SK-N-SH (cell line): ENCODE measurements around the gene APOBEC2. TPM values are rescaled to one million over a fixed set of nuclear protein-coding genes. Genes with fewer than 3 reads are reported as not detected.

Source experiments
- CTCF ChIA-PET: fragments of 300-600, 350-600 bp; formaldehyde crosslinking; extraction: SDS; loops from one replicate; lab custom pipeline; 2021; lab: Yijun Ruan, JAX
- POLR2A ChIA-PET: fragments of 350-600 bp; sonication (Branson Sonifier 250); formaldehyde crosslinking; extraction: SDS; loops from one replicate; lab custom pipeline; 2020; ENCODE audit warnings: antibody characterized with exemption, inconsistent platforms; lab: Yijun Ruan, JAX
- DNase-seq: peaks from one replicate; pipeline ENCODE4 v3.0.0; 2012
- H2AFZ ChIP-seq: fragments of 200-600 bp; sonication (generic); 2 replicates; pipeline ENCODE4 v1.8.1; 2016; ENCODE audit warnings: antibody characterized with exemption, mild to moderate bottlenecking, low read depth
- H3F3A ChIP-seq: fragments of 200-600 bp; sonication (generic); replicated peaks from 2 replicates; pipeline ENCODE3; 2016; ENCODE audit warnings: antibody characterized with exemption, mild to moderate bottlenecking; ENCODE audit not compliant: insufficient read depth
- H3K27ac ChIP-seq, 2 experiments: fragments of 200-500 bp in 1 of 2; fragments of 200-600 bp in 1 of 2; sonication (Bioruptor generic) in 1 of 2; sonication (generic), shearing (Covaris generic) in 1 of 2; 2 replicates each; pipeline versions ENCODE4 v1.5.1 to v1.6.1; 2014 to 2016; ENCODE audit warnings: low read depth in 2 of 2, inconsistent platforms in 1 of 2, low read length in 1 of 2, mild to moderate bottlenecking in 1 of 2, mixed read lengths in 1 of 2
- H3K27me3 ChIP-seq: fragments of 200-600 bp; sonication (generic), shearing (Covaris generic); 2 replicates; pipeline ENCODE4 v1.6.1; 2016; ENCODE audit warnings: mixed run types; ENCODE audit not compliant: insufficient read depth
- H3K36me3 ChIP-seq, 2 experiments: fragments of 200-500 bp in 1 of 2; fragments of 200-600 bp in 1 of 2; sonication (Bioruptor generic) in 1 of 2; sonication (generic) in 1 of 2; replicated peaks in 1 of 2; 2 replicates each; pipeline versions ENCODE3 to v1.5.1; 2014 to 2016; ENCODE audit warnings: low read length in 1 of 2, mild to moderate bottlenecking in 1 of 2; ENCODE audit not compliant: insufficient read depth in 2 of 2, control insufficient read depth in 1 of 2
- H3K4me1 ChIP-seq, 2 experiments: fragments of 200-500 bp in 1 of 2; fragments of 200-600 bp in 1 of 2; sonication (Bioruptor generic) in 1 of 2; sonication (generic), shearing (Covaris generic) in 1 of 2; 2 replicates each; pipeline versions ENCODE4 v1.5.1 to v1.6.1; 2014 to 2016; ENCODE audit warnings: low read depth in 1 of 2, low read length in 1 of 2, mixed run types in 1 of 2; ENCODE audit not compliant: insufficient read depth in 2 of 2, control insufficient read depth in 1 of 2
- H3K4me2 ChIP-seq: fragments of 200-600 bp; sonication (generic), shearing (Covaris generic); 2 replicates; pipeline ENCODE4 v1.6.1; 2017; ENCODE audit warnings: mixed run types
- H3K4me3 ChIP-seq, 2 experiments: fragments of 200-500 bp in 1 of 2; fragments of 200-600 bp in 1 of 2; sonication (Bioruptor generic) in 1 of 2; sonication (generic), shearing (Covaris generic) in 1 of 2; 2 replicates each; pipeline versions ENCODE4 v1.5.1 to v1.8.1; 2014 to 2016; ENCODE audit warnings: low read depth in 2 of 2, inconsistent platforms in 1 of 2, low read length in 1 of 2, mild to moderate bottlenecking in 1 of 2, mixed read lengths in 1 of 2, moderate library complexity in 1 of 2
- H3K79me2 ChIP-seq: fragments of 200-600 bp; sonication (generic); 2 replicates; pipeline ENCODE4 v1.8.1; 2017; ENCODE audit warnings: mild to moderate bottlenecking; ENCODE audit not compliant: insufficient read depth
- H3K9ac ChIP-seq: fragments of 200-600 bp; sonication (generic); 2 replicates; pipeline ENCODE4 v1.6.1; 2017; ENCODE audit warnings: mixed run types
- H3K9me2 ChIP-seq: fragments of 200-600 bp; sonication (generic); 2 replicates; pipeline ENCODE4 v1.6.1; 2017; ENCODE audit warnings: mixed run types
- H3K9me3 ChIP-seq: fragments of 200-600 bp; sonication (generic); 2 replicates; pipeline ENCODE4 v1.6.1; 2017; ENCODE audit warnings: mixed run types, mild to moderate bottlenecking, moderate library complexity
- H4K20me1 ChIP-seq: fragments of 200-600 bp; sonication (generic); 2 replicates; pipeline ENCODE4 v1.6.1; 2017; ENCODE audit warnings: mild to moderate bottlenecking, mixed run types; ENCODE audit not compliant: insufficient read depth
- FOXJ3 ChIP-seq: sonication (generic); formaldehyde crosslinking; IDR thresholded peaks from 2 replicates; pipeline ENCODE4 v1.5.1; 2020; ENCODE audit warnings: mild to moderate bottlenecking, missing genetic modification reagents
- GABPA ChIP-seq: IDR thresholded peaks from 2 replicates; pipeline ENCODE4 v1.4.0; 2012; ENCODE audit warnings: low read depth, mild to moderate bottlenecking
- JUND ChIP-seq: IDR thresholded peaks from 2 replicates; pipeline ENCODE4 v1.4.0; 2012
- MEF2A ChIP-seq: IDR thresholded peaks from 2 replicates; pipeline ENCODE4 v1.4.0; 2012; ENCODE audit warnings: low read depth, borderline replicate concordance
- NRF1 ChIP-seq: IDR thresholded peaks from 2 replicates; pipeline ENCODE4 v1.6.1; 2012; ENCODE audit warnings: low read depth, mild to moderate bottlenecking, low read length
- RCOR1 ChIP-seq: fragments of 150-350 bp; IDR thresholded peaks from 2 replicates; pipeline ENCODE4 v1.6.1; 2017; ENCODE audit warnings: antibody characterized with exemption, low read length
- SIN3A ChIP-seq: IDR thresholded peaks from 2 replicates; pipeline ENCODE4 v1.6.1; 2012; ENCODE audit warnings: low read depth, mild to moderate bottlenecking, low read length, moderate library complexity, borderline replicate concordance
- TCF12 ChIP-seq: IDR thresholded peaks from 2 replicates; pipeline ENCODE4 v1.4.0; 2012
- YY1 ChIP-seq: IDR thresholded peaks from 2 replicates; pipeline ENCODE4 v1.4.0; 2012; ENCODE audit warnings: low read depth, mild to moderate bottlenecking
- WGBS: methylation state at CpG from one replicate; pipeline ENCODE4 v1.1.6; 2017; ENCODE audit warnings: low lambda C conversion rate; 5-methylcytosine and 5-hydroxymethylcytosine counted together
- polyA plus RNA-seq, 3 experiments: library from polyadenylated mRNA; depleted of rRNA; stranded (reverse); fragments of >200 nt; gene quantifications; 2 replicates each; pipeline ENCODE4 v1.2.3, GENCODE V29; 2012
- TF ChIP-seq, protein P1 (sequence below): IDR thresholded peaks from 2 replicates; pipeline ENCODE4 v1.6.1; 2012; ENCODE audit warnings: mild to moderate bottlenecking, low read depth, low read length, moderate library complexity
- TF ChIP-seq, protein P2 (sequence below): IDR thresholded peaks from 2 replicates; pipeline ENCODE4 v1.4.0; 2012; ENCODE audit warnings: low read depth
- TF ChIP-seq, protein P3 (sequence below): fragments of 200-600 bp; sonication (generic); IDR thresholded peaks from 2 replicates; pipeline ENCODE4 v1.6.1; 2017; ENCODE audit warnings: antibody characterized with exemption, mild to moderate bottlenecking, moderate library complexity
- TF ChIP-seq, protein P4 (sequence below): fragments of 150-350 bp; IDR thresholded peaks from 2 replicates; pipeline ENCODE4 v1.6.1; 2017; ENCODE audit warnings: antibody characterized with exemption, low read length, low read depth, borderline replicate concordance

APOBEC2 gene
- polyA plus RNA-seq, 1 of the 3 experiments (the other 2 are of a cell fraction): not detected

DNA sequence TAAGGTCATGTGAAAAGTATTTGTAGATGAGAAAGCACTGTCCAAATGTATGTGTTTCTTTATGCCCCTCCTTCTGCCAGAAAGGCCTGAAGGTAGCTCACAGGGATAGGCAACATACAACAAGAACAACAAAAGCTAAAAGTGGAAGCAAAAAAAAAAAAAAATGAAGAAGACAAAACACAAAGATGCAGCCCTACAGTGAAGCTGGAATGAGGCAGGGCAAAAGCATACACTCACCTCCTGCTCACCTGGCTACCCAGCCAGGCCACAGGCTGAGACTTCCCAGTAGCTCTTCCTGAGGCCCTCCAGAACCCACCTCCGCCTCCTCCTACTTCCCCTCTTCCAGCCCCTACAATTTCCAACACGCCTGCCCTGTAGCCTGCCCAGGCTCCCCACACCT, 16.4 kb upstream of the APOBEC2 start:
- H3K9ac ChIP-seq: no peak overlapping the region
- no peaks in the 10 kb centered on the region for H3K27me3 ChIP-seq
- no peaks in the 10 kb centered on the region for H3K9me3 ChIP-seq
- H2AFZ ChIP-seq: no peak overlapping the region
- TF ChIP-seq GABPA: no peak
- TF ChIP-seq SIN3A: no peak
- TF ChIP-seq, protein P1, sequence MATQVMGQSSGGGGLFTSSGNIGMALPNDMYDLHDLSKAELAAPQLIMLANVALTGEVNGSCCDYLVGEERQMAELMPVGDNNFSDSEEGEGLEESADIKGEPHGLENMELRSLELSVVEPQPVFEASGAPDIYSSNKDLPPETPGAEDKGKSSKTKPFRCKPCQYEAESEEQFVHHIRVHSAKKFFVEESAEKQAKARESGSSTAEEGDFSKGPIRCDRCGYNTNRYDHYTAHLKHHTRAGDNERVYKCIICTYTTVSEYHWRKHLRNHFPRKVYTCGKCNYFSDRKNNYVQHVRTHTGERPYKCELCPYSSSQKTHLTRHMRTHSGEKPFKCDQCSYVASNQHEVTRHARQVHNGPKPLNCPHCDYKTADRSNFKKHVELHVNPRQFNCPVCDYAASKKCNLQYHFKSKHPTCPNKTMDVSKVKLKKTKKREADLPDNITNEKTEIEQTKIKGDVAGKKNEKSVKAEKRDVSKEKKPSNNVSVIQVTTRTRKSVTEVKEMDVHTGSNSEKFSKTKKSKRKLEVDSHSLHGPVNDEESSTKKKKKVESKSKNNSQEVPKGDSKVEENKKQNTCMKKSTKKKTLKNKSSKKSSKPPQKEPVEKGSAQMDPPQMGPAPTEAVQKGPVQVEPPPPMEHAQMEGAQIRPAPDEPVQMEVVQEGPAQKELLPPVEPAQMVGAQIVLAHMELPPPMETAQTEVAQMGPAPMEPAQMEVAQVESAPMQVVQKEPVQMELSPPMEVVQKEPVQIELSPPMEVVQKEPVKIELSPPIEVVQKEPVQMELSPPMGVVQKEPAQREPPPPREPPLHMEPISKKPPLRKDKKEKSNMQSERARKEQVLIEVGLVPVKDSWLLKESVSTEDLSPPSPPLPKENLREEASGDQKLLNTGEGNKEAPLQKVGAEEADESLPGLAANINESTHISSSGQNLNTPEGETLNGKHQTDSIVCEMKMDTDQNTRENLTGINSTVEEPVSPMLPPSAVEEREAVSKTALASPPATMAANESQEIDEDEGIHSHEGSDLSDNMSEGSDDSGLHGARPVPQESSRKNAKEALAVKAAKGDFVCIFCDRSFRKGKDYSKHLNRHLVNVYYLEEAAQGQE: no peak
- TF ChIP-seq YY1: no peak
- TF ChIP-seq, protein P2, sequence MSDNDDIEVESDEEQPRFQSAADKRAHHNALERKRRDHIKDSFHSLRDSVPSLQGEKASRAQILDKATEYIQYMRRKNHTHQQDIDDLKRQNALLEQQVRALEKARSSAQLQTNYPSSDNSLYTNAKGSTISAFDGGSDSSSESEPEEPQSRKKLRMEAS: no peak
- TF ChIP-seq, protein P3, sequence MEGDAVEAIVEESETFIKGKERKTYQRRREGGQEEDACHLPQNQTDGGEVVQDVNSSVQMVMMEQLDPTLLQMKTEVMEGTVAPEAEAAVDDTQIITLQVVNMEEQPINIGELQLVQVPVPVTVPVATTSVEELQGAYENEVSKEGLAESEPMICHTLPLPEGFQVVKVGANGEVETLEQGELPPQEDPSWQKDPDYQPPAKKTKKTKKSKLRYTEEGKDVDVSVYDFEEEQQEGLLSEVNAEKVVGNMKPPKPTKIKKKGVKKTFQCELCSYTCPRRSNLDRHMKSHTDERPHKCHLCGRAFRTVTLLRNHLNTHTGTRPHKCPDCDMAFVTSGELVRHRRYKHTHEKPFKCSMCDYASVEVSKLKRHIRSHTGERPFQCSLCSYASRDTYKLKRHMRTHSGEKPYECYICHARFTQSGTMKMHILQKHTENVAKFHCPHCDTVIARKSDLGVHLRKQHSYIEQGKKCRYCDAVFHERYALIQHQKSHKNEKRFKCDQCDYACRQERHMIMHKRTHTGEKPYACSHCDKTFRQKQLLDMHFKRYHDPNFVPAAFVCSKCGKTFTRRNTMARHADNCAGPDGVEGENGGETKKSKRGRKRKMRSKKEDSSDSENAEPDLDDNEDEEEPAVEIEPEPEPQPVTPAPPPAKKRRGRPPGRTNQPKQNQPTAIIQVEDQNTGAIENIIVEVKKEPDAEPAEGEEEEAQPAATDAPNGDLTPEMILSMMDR: no peak
- TF ChIP-seq NRF1: no peak
- no peak for TF ChIP-seq RCOR1
- no peak for TF ChIP-seq FOXJ3 (CRISPR knock-in tag)
- no peak for TF ChIP-seq MEF2A
- no peak for TF ChIP-seq JUND
- TF ChIP-seq, protein P4, sequence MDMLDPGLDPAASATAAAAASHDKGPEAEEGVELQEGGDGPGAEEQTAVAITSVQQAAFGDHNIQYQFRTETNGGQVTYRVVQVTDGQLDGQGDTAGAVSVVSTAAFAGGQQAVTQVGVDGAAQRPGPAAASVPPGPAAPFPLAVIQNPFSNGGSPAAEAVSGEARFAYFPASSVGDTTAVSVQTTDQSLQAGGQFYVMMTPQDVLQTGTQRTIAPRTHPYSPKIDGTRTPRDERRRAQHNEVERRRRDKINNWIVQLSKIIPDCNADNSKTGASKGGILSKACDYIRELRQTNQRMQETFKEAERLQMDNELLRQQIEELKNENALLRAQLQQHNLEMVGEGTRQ: no peak
- TF ChIP-seq TCF12: no peak
- TF ChIP-seq, all 33 proteins: peak for 0
- CTCF ChIA-PET: interaction anchor here (0.9 to 3.0 kb wide), 8 partner anchors 9 to 31 kb away, joined by 3 to 26 read pairs (median 4); no protein-coding TSS in a partner anchor
- H4K20me1 ChIP-seq: no peaks in the 10 kb centered on the region
- no peak overlapping the region for H3K27ac ChIP-seq
- H3K79me2 ChIP-seq: no peaks in the 10 kb centered on the region
- H3K9me2 ChIP-seq: no peaks in the 10 kb centered on the region
- no peak overlapping the region for H3K4me2 ChIP-seq
- WGBS: 91% methylated on average over 2 of the region's 2 CpGs
- no peaks in the 10 kb centered on the region for H3K36me3 ChIP-seq
- H3K4me1 ChIP-seq: no peaks in the 10 kb centered on the region; a peak in 1 of 4 replicates
- no peaks in the 10 kb centered on the region for H3F3A ChIP-seq
- DNase-seq: no peak
- no peak overlapping the region for H3K4me3 ChIP-seq
- POLR2A ChIA-PET: no interaction called here
